Measurements from ENCODE around the gene MRPS24.
"Not testable (repeated sequence)": the region's sequence is repeated elsewhere in the genome, so short reads cannot be mapped to it uniquely, and the experiment has no call there.

The MRPS24 gene

GRCh38 chr7:43830917-43831316 lies 38.4 kb downstream of the MRPS24 start:
- DNase-seq = not testable (repeated sequence)

- DNase-seq = no peak
Observed at GRCh38 chr7:43825391-43825808, 43.9 kb downstream of the MRPS24 start.

GRCh38 chr7:43824963-43825362 lies 44.4 kb downstream of the MRPS24 start:
- no peak for DNase-seq

GRCh38 chr7:43824513-43824912 lies 44.8 kb downstream of the MRPS24 start:
- not testable (repeated sequence) for DNase-seq

GRCh38 chr7:43823941-43824340 lies 45.4 kb downstream of the MRPS24 start:
- no peak for DNase-seq

- not testable (repeated sequence) for DNase-seq
Observed at GRCh38 chr7:43823425-43823824, 45.9 kb downstream of the MRPS24 start.

Measured in CD4-positive, alpha-beta T cell treated with Interleukin-17A for 1 hour (primary cell).